Measurements from ENCODE around the gene ACY1. TPM values are rescaled to one million over a fixed set of nuclear protein-coding genes. Genes with fewer than 3 reads are reported as not detected.
"Not testable (repeated sequence)": the region's sequence is repeated elsewhere in the genome, so short reads cannot be mapped to it uniquely, and the experiment has no call there.

The ACY1 gene
- polyA plus RNA-seq, 1 experiment = 55.7 TPM

DNA sequence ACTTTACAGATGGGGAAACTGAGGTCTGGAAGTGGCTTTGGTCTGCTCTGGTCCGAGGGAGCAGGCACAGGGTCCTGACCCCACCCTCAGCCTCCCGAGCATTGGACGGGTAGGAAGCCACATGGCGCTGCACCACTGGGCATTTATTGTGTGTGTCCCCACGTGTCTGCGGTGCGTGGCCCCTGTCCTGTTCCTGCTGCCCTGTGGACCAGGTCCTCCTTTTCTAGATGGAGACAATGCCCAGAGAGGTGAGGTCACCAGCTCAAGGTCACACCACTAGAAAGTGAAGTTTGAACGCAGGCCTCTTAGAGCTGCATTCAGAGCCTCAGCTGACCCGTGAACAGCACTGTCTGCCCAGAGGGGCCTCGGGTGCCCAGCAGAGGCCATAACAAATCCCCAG lies 46.2 kb downstream of the ACY1 start:
- TF ChIP-seq, protein P1, sequence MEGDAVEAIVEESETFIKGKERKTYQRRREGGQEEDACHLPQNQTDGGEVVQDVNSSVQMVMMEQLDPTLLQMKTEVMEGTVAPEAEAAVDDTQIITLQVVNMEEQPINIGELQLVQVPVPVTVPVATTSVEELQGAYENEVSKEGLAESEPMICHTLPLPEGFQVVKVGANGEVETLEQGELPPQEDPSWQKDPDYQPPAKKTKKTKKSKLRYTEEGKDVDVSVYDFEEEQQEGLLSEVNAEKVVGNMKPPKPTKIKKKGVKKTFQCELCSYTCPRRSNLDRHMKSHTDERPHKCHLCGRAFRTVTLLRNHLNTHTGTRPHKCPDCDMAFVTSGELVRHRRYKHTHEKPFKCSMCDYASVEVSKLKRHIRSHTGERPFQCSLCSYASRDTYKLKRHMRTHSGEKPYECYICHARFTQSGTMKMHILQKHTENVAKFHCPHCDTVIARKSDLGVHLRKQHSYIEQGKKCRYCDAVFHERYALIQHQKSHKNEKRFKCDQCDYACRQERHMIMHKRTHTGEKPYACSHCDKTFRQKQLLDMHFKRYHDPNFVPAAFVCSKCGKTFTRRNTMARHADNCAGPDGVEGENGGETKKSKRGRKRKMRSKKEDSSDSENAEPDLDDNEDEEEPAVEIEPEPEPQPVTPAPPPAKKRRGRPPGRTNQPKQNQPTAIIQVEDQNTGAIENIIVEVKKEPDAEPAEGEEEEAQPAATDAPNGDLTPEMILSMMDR (IDR thresholded peaks at IDR 0.05; ENCODE audit: insufficient read depth, low read depth, low read length) = no peak
- DNase-seq (ENCODE audit: low read depth) = no peak
- ChIA-PET POLR2A (no interaction called here), CTCF (no interaction called here)
- Histone ChIP-seq H3K27me3 (ENCODE audit: control insufficient read depth, insufficient read depth, low read length) (no peaks in the 10 kb centered on the region), H3K36me3 (ENCODE audit: control insufficient read depth, insufficient read depth, low read length) (no peaks in the 10 kb centered on the region), H3K4me3 (ENCODE audit: low read depth, low read length) (no peak overlapping the region)

DNA sequence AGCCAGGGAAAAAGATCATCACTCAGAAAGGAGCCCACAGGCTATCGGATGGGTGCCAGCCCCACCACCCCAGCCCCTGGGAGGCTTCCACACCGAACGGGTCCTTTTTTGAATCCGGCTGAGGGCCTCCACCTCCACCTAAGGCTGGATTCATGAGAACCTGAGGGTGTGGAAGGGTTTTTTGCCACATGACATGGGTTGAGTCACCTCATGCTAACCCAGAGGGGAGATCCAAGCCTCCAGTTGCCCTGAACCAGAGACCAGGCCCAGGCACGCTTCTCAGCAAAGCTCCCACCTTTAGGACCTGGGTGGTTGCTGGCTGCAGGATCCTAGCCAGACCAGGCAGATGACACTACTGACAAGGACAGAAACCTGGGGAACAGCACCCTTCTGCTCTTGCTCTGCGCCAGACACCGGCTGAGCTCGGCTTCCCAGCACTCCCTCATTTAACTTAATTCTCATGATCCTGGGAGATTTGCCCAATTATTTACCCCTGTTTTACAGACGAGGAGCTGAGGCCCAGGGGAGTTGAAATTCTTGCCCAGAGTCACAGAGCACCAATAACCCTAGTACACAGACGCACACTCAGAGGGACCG lies 47.5 kb downstream of the ACY1 start:
- TF ChIP-seq, protein P1 (IDR thresholded peaks at IDR 0.05; ENCODE audit: insufficient read depth, low read depth, low read length) = no peak
- CTCF ChIA-PET = interaction anchor here (1.0 to 1.2 kb wide), 3 partner anchors 10 to 29 kb away, joined by 3 to 6 read pairs (median 4); no protein-coding TSS in a partner anchor

DNA sequence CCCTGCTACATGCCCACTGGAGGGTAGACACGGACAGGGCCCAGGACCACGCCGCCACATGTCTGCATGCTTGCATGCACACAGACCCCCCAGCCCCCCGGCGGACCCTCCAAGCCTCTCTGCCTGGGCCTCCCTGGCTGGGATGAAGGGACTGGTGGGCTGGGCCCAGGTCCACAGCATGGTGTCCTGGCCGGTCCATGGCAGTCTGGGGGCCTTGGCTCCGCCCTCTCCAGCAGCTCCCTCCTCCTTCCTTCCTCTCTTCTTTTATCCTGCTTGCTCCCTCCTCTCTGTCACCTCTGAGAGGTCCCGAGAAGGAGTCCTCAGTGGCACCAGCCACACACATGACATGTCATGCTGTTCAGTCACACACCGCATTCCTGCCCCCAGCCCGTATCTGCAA lies 48.6 kb downstream of the ACY1 start:
- CTCF ChIA-PET = interaction anchor here (0.9 to 2.0 kb wide), 6 partner anchors 9 to 1792 kb away, joined by 3 to 7 read pairs (median 4); partner anchors contain the start of gene ABHD14B
- TF ChIP-seq, protein P1 (IDR thresholded peaks at IDR 0.05; ENCODE audit: insufficient read depth, low read depth, low read length) = no peak
- Histone ChIP-seq H3K36me3 (ENCODE audit: control insufficient read depth, insufficient read depth, low read length) (no peaks in the 10 kb centered on the region), H3K27me3 (ENCODE audit: control insufficient read depth, insufficient read depth, low read length) (no peaks in the 10 kb centered on the region), H3K4me3 (ENCODE audit: low read depth, low read length) (no peak overlapping the region)
- POLR2A ChIA-PET = no interaction called here
- DNase-seq (ENCODE audit: low read depth) = no peak

More for the DNA sequence above, 47.5 kb downstream of the ACY1 start:
- POLR2A ChIA-PET = no interaction called here
- DNase-seq (ENCODE audit: low read depth) = no peak
- Histone ChIP-seq H3K4me3 (ENCODE audit: low read depth, low read length) (no peak overlapping the region), H3K27me3 (ENCODE audit: control insufficient read depth, insufficient read depth, low read length) (no peaks in the 10 kb centered on the region), H3K36me3 (ENCODE audit: control insufficient read depth, insufficient read depth, low read length) (no peaks in the 10 kb centered on the region)

DNA sequence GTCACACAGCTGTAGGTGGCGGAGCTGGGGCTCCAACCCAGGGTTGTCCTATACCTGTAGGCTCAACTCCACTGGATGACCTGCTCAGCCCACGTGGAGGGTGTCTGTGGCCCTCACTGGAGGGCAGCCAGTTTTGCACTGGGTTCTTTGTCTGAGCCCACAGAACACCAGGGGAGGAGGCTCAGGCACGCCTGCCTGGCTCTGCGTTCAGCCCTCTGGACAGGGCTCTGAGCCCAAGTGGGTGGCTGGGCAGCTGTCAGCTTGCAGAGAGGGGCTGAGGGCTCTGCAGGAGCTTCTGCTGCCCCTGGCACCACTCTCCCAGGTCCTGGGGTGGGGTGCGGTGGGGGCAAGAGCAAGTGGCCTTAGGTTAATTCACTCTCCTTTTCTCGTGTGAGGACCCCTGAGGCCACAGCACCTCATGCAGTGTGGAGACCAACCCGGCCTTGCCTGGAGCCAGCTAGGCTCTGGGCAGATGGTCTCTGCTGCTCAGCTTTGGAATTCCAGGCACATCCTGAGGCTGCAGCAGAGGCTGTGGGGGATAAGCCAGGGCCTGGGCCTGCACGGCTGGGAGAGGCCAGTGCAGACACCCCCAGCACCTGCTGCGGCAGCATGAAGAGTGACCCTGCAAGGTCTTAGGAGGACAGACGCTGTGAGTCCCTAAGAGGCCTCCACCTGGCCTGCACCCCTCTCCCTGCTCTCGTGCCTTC lies 49.5 kb downstream of the ACY1 start:
- ChIA-PET POLR2A (no interaction called here), CTCF (interaction anchor here (0.7 to 2.0 kb wide), 5 partner anchors 8 to 1793 kb away, joined by 3 to 7 read pairs (median 3); partner anchors contain the start of gene ABHD14B)
- TF ChIP-seq, protein P1 (IDR thresholded peaks at IDR 0.05; ENCODE audit: insufficient read depth, low read depth, low read length) = no peak
- H3K27me3 ChIP-seq (ENCODE audit: control insufficient read depth, insufficient read depth, low read length) = no peaks in the 10 kb centered on the region
- H3K4me3 ChIP-seq (ENCODE audit: low read depth, low read length) = no peak overlapping the region
- no peaks in the 10 kb centered on the region for H3K36me3 ChIP-seq (ENCODE audit: control insufficient read depth, insufficient read depth, low read length)
- no peak for DNase-seq (ENCODE audit: low read depth)

DNA sequence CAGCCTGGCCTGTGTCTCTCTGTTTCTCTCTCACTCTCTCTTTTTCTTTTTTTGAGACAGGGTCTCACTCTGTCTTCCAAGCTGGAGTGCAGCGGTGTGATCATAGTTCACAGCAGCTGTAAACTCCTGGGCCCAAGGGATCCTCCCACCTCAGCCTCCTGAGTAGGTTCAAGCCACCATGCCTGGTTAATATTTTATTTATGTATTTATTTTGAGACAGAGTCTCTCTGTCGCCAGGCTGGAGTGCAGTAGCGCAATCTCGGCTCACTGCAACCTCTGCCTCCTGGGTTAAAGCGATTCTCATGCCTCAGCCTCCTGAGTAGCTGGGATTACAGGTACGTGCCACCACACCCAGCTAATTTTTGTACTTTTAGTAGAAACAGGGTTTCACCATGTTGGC lies 50.4 kb downstream of the ACY1 start:
- POLR2A ChIA-PET; DNase-seq (ENCODE audit: low read depth); H3K27me3 ChIP-seq (ENCODE audit: control insufficient read depth, insufficient read depth, low read length); CTCF ChIA-PET; H3K4me3 ChIP-seq (ENCODE audit: low read depth, low read length); H3K36me3 ChIP-seq (ENCODE audit: control insufficient read depth, insufficient read depth, low read length): not testable (repeated sequence)
